HG02678 (cell line): ENCODE data around the gene WEE2.
"Not testable (repeated sequence)": the region's sequence is repeated elsewhere in the genome, so short reads cannot be mapped to it uniquely, and the experiment has no call there.

Experiments
- ATAC-seq: cut with Tn5 transposase; IDR thresholded peaks from one replicate; pipeline ENCODE4 v1.9.1; 2021; ENCODE audit warnings: mild to moderate bottlenecking, moderate library complexity; ENCODE audit not compliant: unreplicated experiment

WEE2 gene

DNA sequence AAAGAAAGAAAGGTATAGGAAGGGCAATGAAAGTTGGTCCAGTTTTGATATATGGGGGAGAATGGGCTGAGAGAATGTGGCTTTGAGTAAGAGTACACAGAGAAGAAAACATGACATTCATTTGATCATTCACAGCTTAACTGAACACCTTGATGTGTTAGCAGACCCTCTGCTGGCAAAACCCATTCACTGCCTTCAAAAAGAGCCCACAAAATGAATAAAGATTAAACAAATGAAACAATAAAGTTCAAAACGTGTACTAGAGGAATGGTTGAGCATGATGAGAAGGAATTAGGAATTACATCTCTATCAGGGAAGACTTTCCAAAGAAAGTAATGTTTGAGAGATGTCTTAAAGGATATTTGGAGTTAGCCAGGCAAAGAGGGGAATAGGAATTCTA, 2.1 kb downstream of the WEE2 start:
- no peak for ATAC-seq

DNA sequence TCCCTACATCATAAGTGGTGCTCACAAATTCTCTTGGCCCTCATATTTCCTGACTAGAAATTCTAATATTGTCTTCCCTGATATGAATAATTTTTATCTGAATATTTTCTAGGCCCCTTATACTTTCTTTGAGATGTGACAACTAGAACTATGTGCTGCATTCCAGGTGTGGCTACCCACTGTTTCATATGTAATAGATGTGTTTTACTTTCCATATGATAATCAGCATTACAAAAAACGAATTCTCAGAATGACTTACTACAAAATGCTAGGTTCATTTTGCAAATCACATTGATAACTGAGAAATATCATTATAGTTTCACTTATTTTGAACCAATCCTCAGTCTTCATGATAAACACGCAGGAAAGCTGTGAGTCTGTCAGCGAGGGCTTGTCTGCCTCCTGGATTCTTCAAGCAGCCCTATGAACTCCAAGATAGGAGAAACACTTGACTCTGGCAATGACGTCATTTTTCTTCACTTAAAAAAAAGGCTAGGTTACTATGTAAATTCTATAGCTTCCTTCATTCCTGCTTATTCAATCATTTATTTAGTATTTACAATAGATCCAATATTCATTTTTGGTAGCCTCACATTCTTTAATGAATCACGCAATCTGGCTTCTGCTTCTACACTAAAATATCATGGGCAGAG, 4.6 kb downstream of the WEE2 start:
- ATAC-seq, result no peak

DNA sequence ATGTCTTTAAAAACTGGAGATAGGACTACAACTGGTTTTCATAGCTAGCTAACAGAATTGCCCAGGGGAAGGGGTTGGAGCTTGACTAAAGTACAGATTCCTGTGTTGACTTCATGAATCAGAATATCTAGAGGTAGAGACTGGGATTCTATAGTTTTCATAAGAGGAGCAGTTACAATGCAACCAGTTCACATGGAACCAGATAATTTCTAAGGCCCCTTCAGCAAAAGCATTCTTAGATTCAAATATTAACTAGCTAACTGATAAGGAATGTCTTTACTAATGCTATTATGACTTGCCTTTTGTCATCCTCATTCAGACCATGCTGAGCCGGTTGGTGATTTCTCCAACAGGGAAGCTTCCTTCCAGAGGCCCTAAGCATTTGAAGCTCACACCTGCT, 5.7 kb downstream of the WEE2 start:
- no peak for ATAC-seq

DNA sequence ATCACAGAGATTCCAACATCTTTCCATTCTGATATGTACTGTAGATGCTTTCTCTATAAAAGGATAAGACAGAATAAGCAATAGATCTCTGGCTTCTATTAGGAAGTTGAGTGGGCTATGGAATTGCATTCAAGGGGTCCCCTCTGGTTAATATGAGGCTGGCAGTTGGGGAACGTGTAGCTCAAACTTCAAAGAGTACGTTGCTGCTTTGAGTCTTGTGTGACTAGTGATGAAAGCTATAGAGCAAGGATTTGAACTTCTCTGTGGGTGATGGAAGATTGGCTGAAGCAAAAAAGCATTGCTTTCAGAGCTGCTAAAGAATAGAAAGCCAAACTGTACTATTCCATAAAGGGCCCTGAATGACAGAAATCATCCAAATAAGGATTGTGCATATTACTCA, 6.4 kb downstream of the WEE2 start:
- ATAC-seq, result no peak

DNA sequence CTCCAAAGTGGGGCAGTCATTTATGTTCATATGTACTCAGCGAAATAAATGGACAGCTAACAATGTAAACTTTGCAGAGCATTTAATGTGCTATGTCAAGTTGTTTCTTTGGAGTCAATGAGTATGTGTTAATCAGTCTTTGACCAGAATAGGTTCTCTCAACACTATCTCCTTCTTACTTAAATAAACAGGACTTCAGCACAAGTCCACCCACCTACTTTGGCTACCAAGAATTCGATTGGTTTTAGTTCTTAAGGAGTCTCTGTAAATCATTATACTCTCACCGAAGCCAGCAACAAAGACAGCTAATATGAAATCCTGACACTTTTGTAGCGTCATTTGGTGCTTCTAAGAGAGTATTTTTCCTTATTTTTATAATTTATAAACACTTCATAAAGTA, 6.9 kb downstream of the WEE2 start:
- no peak for ATAC-seq

DNA sequence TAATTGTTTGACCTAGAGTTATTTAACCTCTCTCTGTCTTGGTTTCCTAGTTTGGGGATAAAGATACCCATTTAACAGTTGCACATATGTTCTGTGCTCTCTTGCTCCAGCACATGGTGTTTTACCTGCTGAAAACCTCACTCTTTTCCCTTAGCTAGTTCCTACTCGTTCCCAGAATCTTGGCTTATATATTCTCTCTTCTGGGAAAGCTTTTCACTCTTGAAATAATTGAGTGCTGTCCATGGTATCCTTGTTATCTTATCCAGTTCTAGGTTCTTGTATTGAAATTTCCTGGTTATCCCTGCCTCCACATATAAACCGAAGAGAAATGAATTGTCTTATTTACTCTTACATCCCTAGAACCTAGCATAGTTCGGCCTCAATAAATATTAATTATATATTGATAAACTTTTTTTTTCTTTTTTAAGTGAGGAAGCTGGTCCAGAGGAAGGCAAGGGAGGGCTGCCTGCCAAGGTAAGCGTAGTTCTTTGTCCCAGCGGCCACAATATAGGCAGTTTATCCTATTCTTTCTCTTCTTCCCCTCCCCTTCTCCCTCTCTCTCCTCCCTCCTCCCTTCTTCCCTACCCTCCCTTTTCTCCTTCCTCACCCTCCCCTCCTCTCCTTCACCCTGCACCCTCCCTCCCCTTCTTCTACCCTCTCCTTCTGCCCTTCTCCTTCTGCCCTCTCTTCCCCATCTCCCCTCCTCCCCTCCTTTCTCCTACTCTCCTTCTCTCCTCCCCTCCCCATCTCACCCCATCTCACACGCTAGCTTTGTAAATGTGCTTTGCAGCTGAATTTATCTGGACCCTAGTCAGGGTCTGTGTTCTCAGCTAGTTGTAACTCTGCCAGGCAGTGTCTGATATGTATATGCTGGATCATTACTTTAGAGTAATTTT, 7.9 kb downstream of the WEE2 start:
- ATAC-seq, result no peak

DNA sequence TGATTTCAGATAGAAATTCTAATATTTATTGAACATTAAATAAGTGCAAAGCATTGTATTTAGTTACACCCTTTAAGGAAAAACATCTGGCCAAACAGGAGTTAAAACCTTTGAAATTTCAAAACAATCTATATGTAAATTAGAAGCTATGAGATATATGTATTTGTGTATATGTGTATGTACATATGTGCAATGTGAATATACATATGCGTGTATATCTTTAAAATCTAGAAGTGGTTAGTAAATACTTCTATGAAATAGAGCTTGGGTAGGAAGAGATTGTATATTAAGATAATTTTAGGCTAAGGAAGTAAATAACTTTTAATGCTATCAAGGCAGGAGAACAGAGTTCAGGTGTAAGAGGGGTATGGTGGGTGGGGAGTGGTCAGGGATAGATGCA, 9.3 kb downstream of the WEE2 start:
- no peak for ATAC-seq

DNA sequence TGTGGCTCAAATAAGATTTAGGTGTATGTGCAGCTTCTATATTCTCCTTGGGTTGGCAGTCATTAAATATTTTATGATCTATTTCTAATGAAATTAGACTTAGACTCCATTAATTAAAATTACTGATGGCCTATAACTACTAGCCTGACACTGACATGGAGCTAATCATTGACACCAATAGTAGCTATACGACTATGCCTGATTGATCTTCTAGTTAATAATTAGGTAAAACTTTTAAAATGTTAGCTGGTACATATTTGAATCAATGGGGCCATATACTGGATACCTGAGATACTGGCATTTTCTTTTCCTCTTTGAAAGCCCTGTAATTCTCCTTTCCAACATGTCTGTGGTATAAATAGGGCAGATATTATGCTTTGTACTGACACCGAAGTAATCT, 14.4 kb downstream of the WEE2 start:
- peak; percentile 53 for ATAC-seq

DNA sequence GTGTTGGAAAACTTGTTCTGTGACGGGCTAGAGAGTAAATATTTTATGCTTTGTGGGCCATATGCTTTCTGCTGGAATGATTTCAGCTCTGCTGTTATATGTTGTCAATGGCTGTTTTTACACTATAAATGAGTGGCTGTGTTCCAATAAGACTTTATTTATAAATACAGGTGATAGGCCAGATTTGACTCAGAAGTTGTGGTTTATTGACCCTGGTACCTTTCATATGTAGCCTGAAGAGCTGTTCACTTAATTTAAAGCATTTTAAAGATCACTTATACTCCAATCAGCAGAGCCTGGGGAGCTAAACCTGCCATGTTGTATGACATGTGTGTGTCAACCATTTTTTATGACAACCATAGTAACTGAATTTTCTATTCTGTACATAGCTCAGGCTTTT, 20.9 kb downstream of the WEE2 start:
- no peak for ATAC-seq

DNA sequence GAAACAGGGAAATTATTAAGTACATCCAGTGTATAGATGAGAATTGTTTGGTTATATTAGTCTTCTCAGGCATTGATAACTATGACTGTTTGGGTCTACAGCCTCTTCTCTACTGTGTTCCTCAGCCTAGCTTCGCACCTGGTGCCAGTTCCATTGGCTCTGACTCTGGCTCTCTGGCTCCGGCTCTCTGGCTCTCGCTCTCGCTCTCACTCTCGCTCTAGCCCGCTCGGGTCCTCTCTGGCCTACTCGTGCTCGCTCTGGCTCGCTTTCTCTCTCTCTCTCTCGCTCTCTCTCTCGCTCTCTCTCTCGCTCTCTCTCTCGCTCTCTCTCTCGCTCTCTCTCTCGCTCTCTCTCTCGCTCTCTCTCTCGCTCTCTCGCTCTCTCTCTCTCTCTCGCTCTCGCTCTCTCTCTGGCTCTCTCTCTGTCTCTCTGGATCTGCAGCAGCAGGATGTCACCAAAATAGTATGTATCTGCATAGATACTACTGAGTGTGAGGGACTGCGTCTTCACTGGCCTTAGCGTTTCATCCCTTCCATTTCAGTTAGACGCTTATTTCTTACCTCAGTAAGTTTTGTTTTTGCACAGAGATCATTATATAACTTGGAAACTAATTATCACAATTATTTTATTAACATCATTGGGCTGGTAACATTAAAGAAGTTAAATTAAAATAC, 23.5 kb downstream of the WEE2 start:
- ATAC-seq, result no peak

DNA sequence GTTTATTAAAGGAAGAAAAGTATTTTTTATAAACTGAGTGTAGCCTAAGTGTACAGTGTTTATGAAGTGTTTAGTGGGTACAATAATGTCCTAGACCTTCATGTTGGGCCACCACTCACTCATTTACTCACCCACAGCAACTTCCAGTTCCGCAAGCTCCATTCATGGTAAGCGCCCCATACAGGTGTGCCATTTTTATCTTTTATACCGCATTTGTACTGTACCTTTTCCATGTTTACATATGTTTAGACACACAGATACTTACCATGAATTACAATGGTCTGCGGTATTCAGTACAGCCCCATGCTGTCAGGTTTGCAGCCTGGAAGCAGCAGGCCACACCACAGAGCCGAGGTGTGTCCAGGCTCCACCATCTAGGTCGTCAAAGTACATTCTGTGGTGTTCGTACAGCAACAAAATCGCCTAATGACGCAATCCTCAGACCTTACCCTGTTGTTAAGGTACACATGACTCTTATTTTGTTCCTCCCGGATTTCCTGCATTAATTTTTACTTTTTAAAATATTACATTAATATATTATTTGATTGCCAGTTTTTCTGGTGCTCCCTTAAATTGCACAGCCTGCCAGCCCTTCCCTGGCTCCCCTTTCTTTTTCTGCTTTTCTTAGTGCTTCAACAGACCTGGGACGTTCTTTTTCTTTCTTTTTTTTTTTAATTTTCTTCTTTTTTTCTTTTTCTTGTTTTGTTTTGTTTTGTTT, 29.1 kb downstream of the WEE2 start:
- no peak for ATAC-seq

DNA sequence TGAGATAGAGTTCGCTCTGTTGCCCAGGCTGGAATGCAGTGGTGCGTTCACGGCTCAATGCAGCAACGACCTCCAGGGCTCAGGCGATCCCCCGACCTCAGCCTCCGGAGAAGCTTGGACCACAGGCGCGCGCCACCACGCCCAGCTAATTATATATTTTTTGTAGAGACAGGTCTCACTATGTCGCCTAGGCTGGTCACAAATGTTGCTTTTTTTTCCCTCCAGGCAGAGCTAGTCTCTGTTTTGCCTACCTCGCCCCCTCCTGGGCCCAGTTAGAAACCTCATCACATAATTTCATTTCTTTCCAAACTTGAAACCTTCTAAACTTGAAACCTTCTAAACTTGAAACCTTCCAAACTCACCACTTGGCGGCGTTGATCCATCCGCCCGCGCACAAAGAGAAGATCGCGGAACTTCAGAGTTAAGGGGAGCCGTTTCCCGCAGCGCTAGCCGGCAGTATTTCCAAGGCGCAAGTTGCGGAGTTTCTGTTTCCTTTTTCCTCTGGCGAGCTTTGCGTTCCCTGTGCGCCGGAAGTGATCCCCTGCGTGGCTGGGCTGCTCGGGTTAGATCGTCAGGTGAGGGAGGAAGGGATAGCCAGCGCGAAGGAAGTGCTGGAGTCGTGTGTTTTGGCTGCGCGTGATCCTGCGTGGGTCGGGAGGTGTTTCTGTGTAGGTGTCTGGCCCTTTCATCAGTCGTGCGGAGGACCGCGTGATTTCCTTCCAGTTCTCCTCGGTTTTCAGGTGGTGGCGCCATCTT, 29.9 kb downstream of the WEE2 start, which contains the start of gene SSBP1:
SSBP1 (plus strand) TSS at position 523 of the 756 bp plus-strand sequence. CDS start 809 bp downstream, outside the sequence.
- ATAC-seq, result peak; percentile 89

DNA sequence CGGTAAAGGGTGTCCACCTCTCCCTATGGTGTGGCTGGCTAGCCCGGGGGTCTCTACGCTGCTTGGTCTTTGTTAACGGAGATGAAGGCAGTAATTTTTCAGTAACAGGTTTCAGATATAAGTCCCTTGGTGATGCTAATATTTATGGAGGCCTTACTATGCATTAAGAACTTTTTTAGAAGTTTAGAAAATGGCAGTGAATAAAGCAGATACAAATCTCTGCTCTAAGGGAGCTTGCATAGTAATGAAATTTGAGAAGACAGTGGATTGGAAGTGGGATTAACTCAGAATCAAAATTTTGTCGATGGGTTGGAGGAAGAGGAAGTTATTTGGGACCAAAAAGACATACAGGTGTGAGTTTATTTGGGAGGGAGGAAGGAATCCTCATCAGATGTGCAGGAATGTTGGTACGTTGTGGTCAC, 30.4 kb downstream of the WEE2 start:
- no peak for ATAC-seq

DNA sequence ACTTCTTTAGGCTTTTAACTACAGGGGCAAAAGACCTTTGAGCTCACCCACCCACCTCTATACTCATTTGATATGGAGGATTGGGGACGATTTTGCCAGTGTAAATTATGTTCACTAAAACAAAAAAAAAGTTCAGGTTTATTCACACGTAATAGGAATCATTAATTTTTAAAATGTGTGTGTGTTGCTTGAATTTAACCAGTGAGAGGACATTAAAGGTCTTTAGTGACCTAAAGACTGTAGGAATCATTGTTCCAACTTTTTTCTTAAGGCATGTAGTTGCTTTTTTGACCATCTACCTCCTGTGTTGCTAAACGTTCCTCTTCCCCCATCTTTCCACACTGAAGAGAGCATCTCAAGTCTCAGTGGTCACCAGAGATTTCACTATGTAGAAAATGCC, 31.1 kb downstream of the WEE2 start:
- ATAC-seq, result no peak

DNA sequence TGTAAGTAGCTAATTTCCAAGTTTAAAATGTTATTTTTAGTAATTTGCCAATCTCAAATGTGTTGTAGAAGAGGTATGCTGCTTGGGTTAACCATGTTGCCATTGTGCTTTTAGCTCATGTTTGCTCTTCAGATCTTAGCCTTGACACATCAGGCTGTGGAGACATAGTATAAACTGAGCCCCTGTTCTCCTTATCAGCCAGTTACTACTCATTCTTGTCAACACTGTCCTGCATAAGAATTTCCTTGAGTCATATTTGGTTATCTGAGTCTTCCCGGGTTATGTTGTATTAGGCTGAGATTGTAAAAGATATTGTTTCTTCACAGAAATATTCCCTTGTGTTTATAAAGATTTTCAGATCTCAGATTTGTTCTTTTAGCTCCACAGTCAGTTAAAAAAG, 34.1 kb downstream of the WEE2 start:
- ATAC-seq, result no peak

DNA sequence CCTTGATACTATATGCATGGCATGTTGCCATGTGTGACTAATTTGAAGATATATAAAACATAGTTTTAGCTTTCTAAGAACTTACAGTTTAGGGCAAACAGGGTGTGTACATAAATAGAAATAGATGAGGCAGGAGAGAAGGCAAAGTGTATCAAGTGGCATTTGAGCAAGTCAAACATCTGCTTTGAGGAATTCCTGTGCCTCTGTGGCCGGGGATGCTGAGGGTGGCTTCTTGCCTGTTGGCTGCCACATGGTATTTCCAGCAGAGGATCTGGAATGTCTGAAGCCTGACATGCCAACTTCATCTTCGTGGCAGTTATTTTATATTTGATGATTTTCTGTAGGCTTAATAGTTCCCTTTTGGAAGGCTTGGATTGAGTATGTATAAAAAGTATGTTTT, 36.0 kb downstream of the WEE2 start:
- no peak for ATAC-seq

DNA sequence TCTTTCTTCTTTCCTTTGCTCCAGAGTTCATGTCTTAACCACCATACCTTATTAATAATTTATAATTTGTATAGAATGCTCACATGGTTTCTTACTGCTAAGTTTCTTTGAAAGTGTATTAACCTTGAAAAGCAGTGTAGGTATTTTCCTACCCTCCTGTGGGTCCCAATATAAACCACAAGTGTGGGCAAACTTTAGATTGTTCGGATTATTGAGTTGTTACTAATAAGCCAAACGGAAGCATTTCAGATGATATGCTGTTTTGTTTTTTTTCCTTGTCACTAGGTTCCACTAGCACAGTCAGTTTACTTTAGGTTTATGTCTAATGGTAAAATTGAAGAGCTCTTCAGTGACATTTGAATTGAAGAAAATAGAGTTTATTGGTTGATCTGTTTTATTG, 40.2 kb downstream of the WEE2 start:
- ATAC-seq, result no peak

DNA sequence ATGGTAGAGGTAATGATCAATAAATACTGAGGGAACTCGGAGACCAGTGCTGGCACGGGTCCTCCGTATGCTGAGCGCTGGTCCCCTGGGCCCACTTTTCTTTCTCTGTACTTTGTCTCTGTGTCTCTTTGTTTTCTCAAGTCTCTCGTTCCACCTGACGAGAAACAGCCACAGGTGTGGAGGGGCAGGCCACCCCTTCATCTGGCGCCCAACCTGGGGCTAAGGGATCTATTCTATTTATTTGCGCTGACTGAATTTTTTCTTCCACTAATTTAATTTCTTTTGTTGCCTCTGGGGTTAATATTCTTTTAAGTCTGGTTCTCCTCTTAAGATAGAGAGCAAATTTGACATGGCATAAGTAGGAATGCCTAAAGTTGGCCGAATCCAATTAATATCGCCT, 43.8 kb downstream of the WEE2 start:
- ATAC-seq, result not testable (repeated sequence)

DNA sequence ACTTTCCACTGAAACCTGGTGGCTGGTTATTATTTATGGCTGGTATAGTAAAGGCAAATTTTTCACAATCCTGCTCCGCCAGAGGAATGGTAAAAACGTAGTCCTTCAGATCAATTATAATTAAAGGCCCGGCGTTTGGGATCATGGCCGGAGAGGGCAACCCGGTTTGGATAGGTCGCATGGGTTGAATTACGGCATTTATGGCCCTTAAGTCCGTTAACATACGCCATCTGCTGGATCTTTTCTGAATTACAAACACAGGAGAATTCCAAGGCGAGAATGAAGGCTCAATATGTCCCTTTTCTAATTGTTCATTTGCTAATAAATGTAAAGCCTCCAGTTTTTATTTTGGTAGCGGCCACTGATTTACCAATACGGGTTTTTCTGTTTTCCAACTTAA, 44.5 kb downstream of the WEE2 start:
- no peak for ATAC-seq

DNA sequence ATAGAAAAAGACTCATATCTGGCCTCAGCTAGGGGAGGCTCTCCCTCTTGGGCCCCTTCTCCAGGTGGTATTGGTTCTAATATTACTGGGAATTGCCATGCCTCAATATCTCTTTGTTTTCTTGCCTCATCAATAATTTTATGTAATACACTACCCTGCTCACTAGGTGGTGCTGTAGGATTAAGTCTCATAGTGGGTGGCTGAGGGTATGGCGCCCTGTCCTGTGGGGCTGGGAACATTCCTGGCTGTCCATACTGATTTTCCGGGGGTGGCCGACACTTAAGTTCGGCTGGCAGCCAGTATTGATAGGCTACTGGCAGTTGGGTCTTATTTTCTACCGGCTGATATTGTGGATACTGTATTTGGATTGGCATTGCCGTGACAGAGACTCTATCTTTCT, 46.8 kb downstream of the WEE2 start:
- ATAC-seq, result no peak
